ENCODE data around the gene CLCN2. TPM values are rescaled to one million over a fixed set of nuclear protein-coding genes. Genes with fewer than 3 reads are reported as not detected.

Gene CLCN2
- total RNA-seq, 6 experiments from 2014 or later: 1.8 to 2.9 (median 2.5) TPM

- ATAC-seq (no peak), DNase-seq (no peak)
- H3K4me1 ChIP-seq: no peaks in the 10 kb centered on the region
- no peak overlapping the region for H3K4me3 ChIP-seq
- H3K27ac ChIP-seq: no peak overlapping the region
- no peaks in the 10 kb centered on the region for H3K9me3 ChIP-seq
- intact Hi-C loops (cut with DNase I): no loop called here
- TF ChIP-seq, protein P1, sequence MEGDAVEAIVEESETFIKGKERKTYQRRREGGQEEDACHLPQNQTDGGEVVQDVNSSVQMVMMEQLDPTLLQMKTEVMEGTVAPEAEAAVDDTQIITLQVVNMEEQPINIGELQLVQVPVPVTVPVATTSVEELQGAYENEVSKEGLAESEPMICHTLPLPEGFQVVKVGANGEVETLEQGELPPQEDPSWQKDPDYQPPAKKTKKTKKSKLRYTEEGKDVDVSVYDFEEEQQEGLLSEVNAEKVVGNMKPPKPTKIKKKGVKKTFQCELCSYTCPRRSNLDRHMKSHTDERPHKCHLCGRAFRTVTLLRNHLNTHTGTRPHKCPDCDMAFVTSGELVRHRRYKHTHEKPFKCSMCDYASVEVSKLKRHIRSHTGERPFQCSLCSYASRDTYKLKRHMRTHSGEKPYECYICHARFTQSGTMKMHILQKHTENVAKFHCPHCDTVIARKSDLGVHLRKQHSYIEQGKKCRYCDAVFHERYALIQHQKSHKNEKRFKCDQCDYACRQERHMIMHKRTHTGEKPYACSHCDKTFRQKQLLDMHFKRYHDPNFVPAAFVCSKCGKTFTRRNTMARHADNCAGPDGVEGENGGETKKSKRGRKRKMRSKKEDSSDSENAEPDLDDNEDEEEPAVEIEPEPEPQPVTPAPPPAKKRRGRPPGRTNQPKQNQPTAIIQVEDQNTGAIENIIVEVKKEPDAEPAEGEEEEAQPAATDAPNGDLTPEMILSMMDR (IDR thresholded peaks at IDR 0.05): no peak
- no peak for TF ChIP-seq POLR2A (IDR thresholded peaks at IDR 0.05)
- WGBS (ENCODE audit: insufficient coverage, low coverage, low lambda C conversion rate, missing lambda C conversion rate): 15% methylated on average over 8 of the region's 9 CpGs
- H3K27me3 ChIP-seq: no peaks in the 10 kb centered on the region
- no peaks in the 10 kb centered on the region for H3K36me3 ChIP-seq
Measured at GRCh38 chr3:184399410-184399809, 38.0 kb upstream of the CLCN2 start.

DNA sequence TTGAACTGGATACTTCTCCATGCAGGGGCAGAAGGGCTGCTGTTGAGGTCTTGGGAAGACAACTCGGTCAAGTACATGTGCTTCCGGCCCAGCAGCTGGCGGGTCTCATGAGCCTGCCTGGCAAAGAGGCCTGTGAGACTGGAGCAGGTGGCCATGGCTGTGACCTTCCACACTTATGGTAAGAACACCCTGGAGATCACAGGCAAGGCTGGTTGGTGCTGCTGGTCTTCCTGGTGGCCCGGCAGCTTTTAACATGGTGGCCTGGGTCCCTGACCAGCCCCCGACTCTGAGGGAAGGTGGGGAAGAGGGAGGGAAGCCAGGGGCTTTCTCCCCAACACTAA, 33.9 kb upstream of the CLCN2 start:
- Histone ChIP-seq H3K36me3 (no peaks in the 10 kb centered on the region), H3K27me3 (no peaks in the 10 kb centered on the region), H3K4me3 (no peak overlapping the region), H3K9me3 (no peaks in the 10 kb centered on the region), H3K4me1 (no peaks in the 10 kb centered on the region), H3K27ac (no peak overlapping the region)
- no peak for TF ChIP-seq POLR2A (IDR thresholded peaks at IDR 0.05)
- TF ChIP-seq, protein P1 (IDR thresholded peaks at IDR 0.05): no peak
- WGBS (ENCODE audit: insufficient coverage, low coverage, low lambda C conversion rate, missing lambda C conversion rate): 82% methylated on average over 4 of the region's 5 CpGs
- ATAC-seq (peak in 1 of 4 donors; percentile 28), DNase-seq (no peak)
- intact Hi-C loops (cut with DNase I): no loop called here

DNA sequence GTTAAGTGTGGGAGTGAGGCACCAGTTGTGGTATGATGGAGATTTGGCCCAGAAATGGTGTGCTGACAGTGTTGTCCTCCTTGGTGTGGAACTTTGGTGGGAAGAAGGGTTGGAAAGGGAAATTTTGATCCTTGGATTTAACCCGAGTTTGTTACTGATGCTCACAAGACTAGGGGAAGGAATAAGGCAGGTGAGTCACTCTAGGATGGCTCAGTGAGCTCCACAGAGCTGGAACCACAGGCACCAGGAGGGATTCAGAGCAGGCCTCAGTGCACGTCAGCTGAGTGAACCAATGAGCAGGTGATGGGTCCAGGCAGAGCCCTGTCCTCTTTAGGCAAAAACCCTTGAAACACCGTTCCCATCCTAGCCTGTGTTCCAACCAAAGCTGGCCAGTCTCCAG, 29.9 kb upstream of the CLCN2 start:
- H3K4me3 ChIP-seq: no peak overlapping the region
- DNase-seq (no peak), ATAC-seq (no peak)
- H3K9me3 ChIP-seq: no peaks in the 10 kb centered on the region
- no peak overlapping the region for H3K27ac ChIP-seq
- H3K4me1 ChIP-seq: no peaks in the 10 kb centered on the region
- 71% methylated on average over 1 of the region's 3 CpGs for WGBS (ENCODE audit: insufficient coverage, low coverage, low lambda C conversion rate, missing lambda C conversion rate)
- no peaks in the 10 kb centered on the region for H3K27me3 ChIP-seq
- TF ChIP-seq POLR2A (IDR thresholded peaks at IDR 0.05): no peak
- TF ChIP-seq, protein P1 (IDR thresholded peaks at IDR 0.05): no peak
- peaks cover 0 to 11% (median 0%) of the 10 kb centered on the region in 4 donors for H3K36me3 ChIP-seq
- intact Hi-C loops (cut with DNase I): no loop called here

- no peak for ATAC-seq
- no peaks in the 10 kb centered on the region for H3K27me3 ChIP-seq
- no peak overlapping the region for H3K27ac ChIP-seq
- H3K4me3 ChIP-seq: no peak overlapping the region
- peaks cover 0 to 18% (median 1%) of the 10 kb centered on the region in 4 donors for H3K36me3 ChIP-seq
- TF ChIP-seq, protein P1 (IDR thresholded peaks at IDR 0.05): no peak
- DNase-seq: no peak
- WGBS (ENCODE audit: insufficient coverage, low coverage, low lambda C conversion rate, missing lambda C conversion rate): 74% methylated on average over 4 of the region's 5 CpGs
- H3K9me3 ChIP-seq: no peaks in the 10 kb centered on the region
- intact Hi-C loops (cut with DNase I): no loop called here
- H3K4me1 ChIP-seq: no peaks in the 10 kb centered on the region
Measured at GRCh38 chr3:184389935-184390528, 28.6 kb upstream of the CLCN2 start.

- H3K36me3 ChIP-seq: peaks cover 0 to 23% (median 3%) of the 10 kb centered on the region in 4 donors
- H3K4me3 ChIP-seq: no peak overlapping the region
- TF ChIP-seq, protein P1 (IDR thresholded peaks at IDR 0.05): no peak
- no peak for TF ChIP-seq POLR2A (IDR thresholded peaks at IDR 0.05)
- no peaks in the 10 kb centered on the region for H3K4me1 ChIP-seq
- DNase-seq (peak in 1 of 3 donors; percentile 35), ATAC-seq (peak in 1 of 4 donors; percentile 7)
- 72% methylated on average over 5 of the region's 5 CpGs for WGBS (ENCODE audit: insufficient coverage, low coverage, low lambda C conversion rate, missing lambda C conversion rate)
- no peaks in the 10 kb centered on the region for H3K27me3 ChIP-seq
- intact Hi-C loops (cut with DNase I): no loop called here
- no peak overlapping the region for H3K27ac ChIP-seq
- H3K9me3 ChIP-seq: no peaks in the 10 kb centered on the region
Measured at GRCh38 chr3:184389384-184389783, 28.0 kb upstream of the CLCN2 start.
